ENCODE measurements around the gene TP53TG3C. TPM values are rescaled to one million over a fixed set of nuclear protein-coding genes. Genes with fewer than 3 reads are reported as not detected.
"Not testable (repeated sequence)": the region's sequence is repeated elsewhere in the genome, so short reads cannot be mapped to it uniquely, and the experiment has no call there.

Gene TP53TG3C, protein sequence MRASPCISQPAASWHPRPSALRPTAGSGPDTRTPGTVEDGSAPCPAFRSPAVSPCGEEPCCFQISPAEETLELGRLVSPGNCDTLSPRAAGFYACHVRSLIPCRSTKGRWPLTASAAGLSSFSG
- total RNA-seq, result not detected
- long read RNA-seq, result 0 reads

DNA sequence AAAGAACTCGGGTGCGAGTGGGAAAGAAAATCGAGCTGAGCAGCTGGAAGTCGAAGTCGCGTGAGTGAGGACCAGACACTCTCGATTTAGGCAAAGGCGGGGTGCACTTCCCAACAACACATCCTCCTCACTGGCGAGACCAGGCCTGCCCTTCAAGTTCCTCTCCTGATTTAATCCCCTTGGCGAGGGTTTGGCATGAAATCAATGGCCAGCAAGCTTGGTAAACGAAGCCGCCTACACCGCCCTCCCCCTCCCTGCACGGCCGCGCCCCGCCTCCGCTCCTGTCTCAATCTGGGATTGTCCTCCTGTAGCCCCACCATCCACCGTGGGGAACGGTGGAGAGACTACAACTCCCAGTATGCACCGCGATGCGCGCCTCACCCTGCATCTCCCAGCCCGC lies at the start of gene TP53TG3C:
TSS of gene TP53TG3C (plus strand) at position 301 of the 400 bp plus-strand sequence. CDS start at position 369, 68 bp downstream.
- WGBS (ENCODE audit: insufficient coverage, low coverage, low lambda C conversion rate, missing lambda C conversion rate), result no CpG with 5 or more reads among the region's 25 CpGs
- H3K27ac ChIP-seq; H3K9me3 ChIP-seq; DNase-seq; ATAC-seq; H3K4me1 ChIP-seq; H3K36me3 ChIP-seq; H3K4me3 ChIP-seq; H3K27me3 ChIP-seq; intact Hi-C loops (cut with DNase I): not testable (repeated sequence)

Small RNA genes within 50 kb of the gene (small RNA-seq; reads per million reads assigned to genes)
- 0 reads per million in 2 experiments for gene AC138869.1

Other genes starting within 250 kb of the TP53TG3C start
- gene TP53TG3E, start 110.1 kb downstream of the TP53TG3C start, total RNA-seq, result not detected
- gene TP53TG3B, start 166.6 kb downstream of the TP53TG3C start, total RNA-seq, result not detected